ENCODE measurements around the gene ZNF329.

The ZNF329 gene

GRCh38 chr19:58118979-58119733 lies 31.4 kb downstream of the ZNF329 start:
- no peak for DNase-seq (ENCODE audit: low spot score)

GRCh38 chr19:58117841-58118575 lies 32.6 kb downstream of the ZNF329 start:
- no peak for DNase-seq (ENCODE audit: low spot score)

- no peak for DNase-seq (ENCODE audit: low spot score)
Observed at GRCh38 chr19:58108546-58108817, 42.1 kb downstream of the ZNF329 start.

- DNase-seq (ENCODE audit: low spot score): no peak
Observed at GRCh38 chr19:58107778-58108545, 42.6 kb downstream of the ZNF329 start.

- no peak for DNase-seq (ENCODE audit: low spot score)
Observed at GRCh38 chr19:58098682-58098998, 51.9 kb downstream of the ZNF329 start.

GRCh38 chr19:58097781-58098681 lies 52.6 kb downstream of the ZNF329 start, which contains the start of gene ZSCAN18:
Gene ZSCAN18, minus strand, starts transcription at chr19:58098231. Its CDS starts 7,964 bp downstream, at chr19:58090267.
- DNase-seq (ENCODE audit: low spot score): peak; percentile 80

- no peak for DNase-seq (ENCODE audit: low spot score)
Observed at GRCh38 chr19:58097349-58097748, 53.2 kb downstream of the ZNF329 start.

GRCh38 chr19:58096884-58097283 lies 53.7 kb downstream of the ZNF329 start:
- DNase-seq (ENCODE audit: low spot score): no peak

GRCh38 chr19:58095328-58095727 lies 55.3 kb downstream of the ZNF329 start:
- no peak for DNase-seq (ENCODE audit: low spot score)

GRCh38 chr19:58093071-58093470 lies 57.5 kb downstream of the ZNF329 start:
- no peak for DNase-seq (ENCODE audit: low spot score)

- no peak for DNase-seq (ENCODE audit: low spot score)
Observed at GRCh38 chr19:58091251-58091995, 59.2 kb downstream of the ZNF329 start.

- no peak for DNase-seq (ENCODE audit: low spot score)
Observed at GRCh38 chr19:58089846-58090245, 60.7 kb downstream of the ZNF329 start.

GRCh38 chr19:58088521-58089052 lies 62.0 kb downstream of the ZNF329 start:
- no peak for DNase-seq (ENCODE audit: low spot score)

GRCh38 chr19:58086825-58087710 lies 63.5 kb downstream of the ZNF329 start:
- DNase-seq (ENCODE audit: low spot score): no peak

- DNase-seq (ENCODE audit: low spot score): no peak
Observed at GRCh38 chr19:58085348-58085875, 65.2 kb downstream of the ZNF329 start.

GRCh38 chr19:58084596-58085347 lies 65.8 kb downstream of the ZNF329 start:
- DNase-seq (ENCODE audit: low spot score): no peak

GRCh38 chr19:58083021-58083420 lies 67.6 kb downstream of the ZNF329 start:
- no peak for DNase-seq (ENCODE audit: low spot score)

GRCh38 chr19:58079792-58080191 lies 70.8 kb downstream of the ZNF329 start:
- no peak for DNase-seq (ENCODE audit: low spot score)

Measured in activated CD4-positive, alpha-beta T cell treated with anti-CD3 and anti-CD28 coated beads, Interleukin-2, Interleukin-4, amounts not matched to agents 100 ng/mL and 50 ng/mL, durations not matched to agents 16 hours and 8 hours (primary cell).